GM12892 (cell line): ENCODE measurements around the gene SFTPA1.

Experiments used
- POLR2A ChIP-seq: IDR thresholded peaks from 2 replicates; pipeline ENCODE4 v1.6.1; 2011; ENCODE audit warnings: low read depth, low read length, control low read depth
- POLR2AphosphoS5 ChIP-seq: IDR thresholded peaks from 2 replicates; pipeline ENCODE4 v1.6.1; 2011; ENCODE audit warnings: low read depth, low read length, control low read depth
- TAF1 ChIP-seq: IDR thresholded peaks from 2 replicates; pipeline ENCODE4 v1.6.1; 2011; ENCODE audit warnings: low read depth, mild to moderate bottlenecking, control low read depth, low read length, borderline replicate concordance

- TF ChIP-seq POLR2AphosphoS5 = no peak
- no peak for TF ChIP-seq POLR2A
- no peak for TF ChIP-seq TAF1
Observed at GRCh38 chr10:79583488-79584024, 27.2 kb upstream of the SFTPA1 start.
